Activated CD4-positive, alpha-beta T cell treated with anti-CD3 and anti-CD28 coated beads, Interleukin-2, amount 10 ng/mL, durations not matched to agents 24 days and 14 days (primary cell): ENCODE measurements around the gene IZUMO1R. TPM values are rescaled to one million over a fixed set of nuclear protein-coding genes. Genes with fewer than 3 reads are reported as not detected.
"Not testable (repeated sequence)": the region's sequence is repeated elsewhere in the genome, so short reads cannot be mapped to it uniquely, and the experiment has no call there.

Experiments
- DNase-seq: peaks from one replicate; pipeline ENCODE4 v3.0.0; 2022
- H3K27ac Mint-ChIP-seq: one replicate; pipeline ENCODE4 v1.8.0; 2022; ENCODE audit warnings: mild to moderate bottlenecking, mixed read lengths
- H3K27me3 Mint-ChIP-seq: one replicate; pipeline ENCODE4 v1.8.0; 2022; ENCODE audit warnings: mixed read lengths
- H3K36me3 Mint-ChIP-seq: one replicate; pipeline ENCODE4 v1.8.0; 2022; ENCODE audit warnings: low read depth, mild to moderate bottlenecking, mixed read lengths
- H3K4me1 Mint-ChIP-seq: one replicate; pipeline ENCODE4 v1.8.0; 2021; ENCODE audit warnings: mixed read lengths
- H3K4me3 Mint-ChIP-seq: one replicate; pipeline ENCODE4 v1.8.0; 2022; ENCODE audit warnings: mild to moderate bottlenecking, moderate library complexity, mixed read lengths
- H3K9me3 Mint-ChIP-seq: one replicate; pipeline ENCODE4 v1.8.0; 2021; ENCODE audit warnings: mixed read lengths
- intact Hi-C: fragments of 100-400 bp; cut with micrococcal nuclease; formaldehyde crosslinking; loops from one replicate; pipeline ENCODE4 v1.15.1; 2023
- total RNA-seq: library from RNA; stranded (reverse); gene quantifications from 2 replicates; pipeline ENCODE4 v1.2.3, GENCODE V29; 2022

The IZUMO1R gene
- total RNA-seq: not detected in 2 replicates

- H3K27me3 Mint-ChIP-seq: peaks cover 8% of the 10 kb centered on the region
- no peak within 1 kb of the TSS for H3K27ac Mint-ChIP-seq
- H3K4me3 Mint-ChIP-seq: no peak within 1 kb of the TSS
- no peak for DNase-seq
- H3K36me3 Mint-ChIP-seq: no peaks in the 10 kb centered on the region
- H3K4me1 Mint-ChIP-seq: no peaks in the 10 kb centered on the region
- no peaks in the 10 kb centered on the region for H3K9me3 Mint-ChIP-seq
- intact Hi-C loops: no loop called here
These were observed at the start of gene IZUMO1R for GRCh38 chr11:94303966-94304958. TSS of gene IZUMO1R (plus strand) at chr11:94304580. CDS start at chr11:94305637, 1,057 bp downstream.

GRCh38 chr11:94271885-94272372, 32.5 kb upstream of the IZUMO1R start:
- intact Hi-C loops: no loop called here
- Mint-ChIP-seq H3K4me3 (no peak overlapping the region), H3K4me1 (no peaks in the 10 kb centered on the region), H3K27me3 (no peaks in the 10 kb centered on the region), H3K9me3 (peaks cover 11% of the 10 kb centered on the region), H3K27ac (no peak overlapping the region), H3K36me3 (no peaks in the 10 kb centered on the region)
- DNase-seq: no peak

DNA sequence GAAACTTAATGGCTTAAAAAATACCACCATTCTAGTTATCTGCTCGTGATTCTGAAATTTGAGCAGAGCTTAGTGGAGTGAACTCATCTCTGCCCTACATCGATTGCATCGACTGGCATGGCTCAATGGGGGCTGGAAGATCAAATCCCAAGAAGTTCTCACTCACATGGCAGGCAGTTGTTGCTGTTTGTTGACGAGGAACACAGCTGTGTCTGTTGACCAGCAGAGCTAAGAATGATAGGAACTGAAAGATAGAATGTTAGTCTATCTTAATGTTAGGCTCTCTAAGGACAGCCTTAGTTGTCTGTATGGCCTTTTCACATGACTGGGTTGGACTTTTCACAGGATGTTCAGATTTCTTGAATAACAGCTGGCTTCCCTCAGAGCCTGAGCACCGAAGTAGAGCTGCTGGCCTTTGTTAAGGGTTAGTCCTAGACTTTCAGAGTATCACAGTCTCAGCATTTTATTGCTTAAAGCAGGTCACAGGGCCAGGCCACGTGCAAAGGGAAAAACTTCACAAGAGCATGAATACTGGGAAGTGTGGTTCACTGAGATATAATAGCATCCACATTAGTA, 31.6 kb upstream of the IZUMO1R start:
- no peak for DNase-seq
- intact Hi-C loops: no loop called here
- H3K27me3 Mint-ChIP-seq: no peaks in the 10 kb centered on the region

GRCh38 chr11:94275961-94276360, 28.4 kb upstream of the IZUMO1R start:
- H3K4me1 Mint-ChIP-seq: no peaks in the 10 kb centered on the region
- intact Hi-C loops: no loop called here
- DNase-seq: no peak
- H3K27ac Mint-ChIP-seq: no peak overlapping the region
- H3K4me3 Mint-ChIP-seq: no peak overlapping the region
- no peaks in the 10 kb centered on the region for H3K36me3 Mint-ChIP-seq
- no peaks in the 10 kb centered on the region for H3K9me3 Mint-ChIP-seq
- H3K27me3 Mint-ChIP-seq: no peaks in the 10 kb centered on the region

More for the DNA sequence above, 31.6 kb upstream of the IZUMO1R start:
- Mint-ChIP-seq H3K4me1 (no peaks in the 10 kb centered on the region), H3K4me3 (no peak overlapping the region), H3K27ac (no peak overlapping the region), H3K36me3 (no peaks in the 10 kb centered on the region), H3K9me3 (peaks cover 4% of the 10 kb centered on the region)

- Mint-ChIP-seq H3K27ac (no peak overlapping the region), H3K4me1 (no peaks in the 10 kb centered on the region), H3K36me3 (no peaks in the 10 kb centered on the region), H3K9me3 (no peaks in the 10 kb centered on the region), H3K4me3 (no peak overlapping the region), H3K27me3 (no peaks in the 10 kb centered on the region)
- DNase-seq: no peak
- intact Hi-C loops: no loop called here
These were observed 27.4 kb upstream of the IZUMO1R start for GRCh38 chr11:94276943-94277342.

DNA sequence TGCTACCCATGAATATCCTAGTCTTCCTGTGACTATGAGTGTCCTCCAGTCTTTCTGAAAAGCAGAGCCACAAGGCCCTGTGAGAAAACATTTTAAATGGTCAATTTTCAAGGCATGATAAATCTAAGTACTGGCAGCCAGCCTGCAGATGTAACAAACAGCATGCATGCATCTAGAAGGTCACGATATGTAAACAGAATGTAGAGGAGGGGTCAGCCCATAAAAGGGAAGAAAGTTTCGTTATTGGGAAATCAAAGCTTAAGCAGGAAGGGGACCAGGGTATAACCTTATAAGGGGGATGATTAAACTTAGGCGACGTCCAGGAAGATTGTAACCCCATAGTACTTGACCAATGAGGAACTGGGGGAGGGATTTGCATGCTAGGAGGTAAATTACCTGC, 26.2 kb upstream of the IZUMO1R start:
- intact Hi-C loops, H3K4me1 Mint-ChIP-seq, H3K4me3 Mint-ChIP-seq, H3K36me3 Mint-ChIP-seq, H3K9me3 Mint-ChIP-seq, DNase-seq, H3K27me3 Mint-ChIP-seq, H3K27ac Mint-ChIP-seq: not testable (repeated sequence)

DNA sequence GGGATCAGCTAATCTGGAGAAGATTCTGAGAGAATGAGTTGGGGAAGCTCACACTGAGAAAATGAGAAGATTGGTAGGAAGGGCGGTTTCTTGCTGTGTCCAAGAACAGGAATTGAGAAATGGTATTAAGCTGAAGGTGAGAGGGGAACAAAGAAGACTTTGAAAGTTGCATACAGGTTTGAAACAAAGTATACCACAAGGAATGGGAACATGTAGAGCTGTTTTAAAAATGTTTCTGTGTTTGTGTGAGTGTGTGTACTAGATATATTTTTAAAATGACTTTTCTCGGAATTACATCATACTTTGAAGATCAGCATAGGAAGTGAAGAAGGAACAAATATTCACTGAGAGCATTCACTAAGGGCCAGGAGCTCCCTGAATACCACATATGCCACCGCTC, 24.4 kb upstream of the IZUMO1R start:
- no peak overlapping the region for H3K27ac Mint-ChIP-seq
- no peaks in the 10 kb centered on the region for H3K4me1 Mint-ChIP-seq
- no peak for DNase-seq
- intact Hi-C loops: no loop called here
- H3K27me3 Mint-ChIP-seq: no peaks in the 10 kb centered on the region
- no peaks in the 10 kb centered on the region for H3K9me3 Mint-ChIP-seq
- no peaks in the 10 kb centered on the region for H3K36me3 Mint-ChIP-seq
- H3K4me3 Mint-ChIP-seq: no peak overlapping the region

- no peaks in the 10 kb centered on the region for H3K4me1 Mint-ChIP-seq
- H3K4me3 Mint-ChIP-seq: no peak overlapping the region
- H3K27me3 Mint-ChIP-seq: no peaks in the 10 kb centered on the region
- intact Hi-C loops: no loop called here
- no peaks in the 10 kb centered on the region for H3K36me3 Mint-ChIP-seq
- DNase-seq: no peak
- no peak overlapping the region for H3K27ac Mint-ChIP-seq
- no peaks in the 10 kb centered on the region for H3K9me3 Mint-ChIP-seq
These were observed 23.1 kb upstream of the IZUMO1R start for GRCh38 chr11:94281324-94281723.

DNA sequence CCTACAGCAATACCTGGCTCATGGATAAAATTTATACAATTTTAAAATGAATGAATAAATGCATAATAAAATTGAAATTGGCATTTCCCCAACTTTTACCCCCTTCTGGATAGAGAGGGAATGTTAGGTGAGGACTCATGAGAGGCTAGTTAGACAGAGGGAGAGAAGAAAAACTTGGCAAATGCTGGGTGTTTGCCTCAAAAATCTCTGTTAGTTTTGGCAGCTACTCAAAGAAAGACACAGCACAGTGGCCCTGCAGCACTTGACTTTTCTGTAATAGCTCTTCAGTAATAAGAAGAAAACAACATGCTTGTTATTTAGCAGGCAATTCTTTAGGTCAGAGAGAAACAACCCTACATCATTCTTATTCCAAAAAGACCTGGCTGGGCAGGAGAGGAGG, 20.7 kb upstream of the IZUMO1R start:
- Mint-ChIP-seq H3K9me3 (no peaks in the 10 kb centered on the region), H3K4me1 (no peaks in the 10 kb centered on the region), H3K36me3 (no peaks in the 10 kb centered on the region), H3K27ac (no peak overlapping the region), H3K27me3 (no peaks in the 10 kb centered on the region), H3K4me3 (no peak overlapping the region)
- no peak for DNase-seq
- intact Hi-C loops: no loop called here

DNA sequence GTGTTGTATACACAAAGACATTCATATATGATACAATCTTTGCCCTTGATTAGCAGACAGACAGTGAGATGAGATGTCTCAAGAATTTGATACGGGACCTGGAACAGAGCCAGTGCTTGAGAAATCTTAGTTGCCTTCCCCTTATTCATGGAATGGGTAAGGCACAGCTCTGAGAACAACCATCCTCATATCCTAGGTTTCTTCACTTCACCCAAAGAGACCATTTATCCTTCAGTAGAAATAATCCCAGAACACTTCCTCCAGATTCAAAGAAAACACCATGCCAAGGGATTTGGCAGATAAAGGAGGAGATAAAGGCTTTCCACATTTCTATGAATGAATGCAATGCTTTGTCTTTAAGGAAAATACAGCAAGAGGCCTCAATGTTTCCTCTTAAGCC, 8.8 kb upstream of the IZUMO1R start:
- no peaks in the 10 kb centered on the region for H3K27me3 Mint-ChIP-seq
- DNase-seq: no peak
- H3K9me3 Mint-ChIP-seq: no peaks in the 10 kb centered on the region
- no peak overlapping the region for H3K27ac Mint-ChIP-seq
- no peak overlapping the region for H3K4me3 Mint-ChIP-seq
- H3K4me1 Mint-ChIP-seq: no peaks in the 10 kb centered on the region
- H3K36me3 Mint-ChIP-seq: no peaks in the 10 kb centered on the region
- intact Hi-C loops: no loop called here

- intact Hi-C loops: no loop called here
- no peaks in the 10 kb centered on the region for H3K36me3 Mint-ChIP-seq
- no peaks in the 10 kb centered on the region for H3K9me3 Mint-ChIP-seq
- no peak for DNase-seq
- no peaks in the 10 kb centered on the region for H3K4me1 Mint-ChIP-seq
- H3K4me3 Mint-ChIP-seq: no peak overlapping the region
- peaks cover 3% of the 10 kb centered on the region for H3K27me3 Mint-ChIP-seq
- no peak overlapping the region for H3K27ac Mint-ChIP-seq
These were observed 6.3 kb upstream of the IZUMO1R start for GRCh38 chr11:94297985-94298576.

GRCh38 chr11:94302776-94303175, 1.6 kb upstream of the IZUMO1R start:
- no peaks in the 10 kb centered on the region for H3K36me3 Mint-ChIP-seq
- H3K4me1 Mint-ChIP-seq: no peaks in the 10 kb centered on the region
- H3K27me3 Mint-ChIP-seq: peaks cover 8% of the 10 kb centered on the region
- H3K4me3 Mint-ChIP-seq: no peak overlapping the region
- intact Hi-C loops: no loop called here
- DNase-seq: no peak
- H3K9me3 Mint-ChIP-seq: no peaks in the 10 kb centered on the region
- no peak overlapping the region for H3K27ac Mint-ChIP-seq

DNA sequence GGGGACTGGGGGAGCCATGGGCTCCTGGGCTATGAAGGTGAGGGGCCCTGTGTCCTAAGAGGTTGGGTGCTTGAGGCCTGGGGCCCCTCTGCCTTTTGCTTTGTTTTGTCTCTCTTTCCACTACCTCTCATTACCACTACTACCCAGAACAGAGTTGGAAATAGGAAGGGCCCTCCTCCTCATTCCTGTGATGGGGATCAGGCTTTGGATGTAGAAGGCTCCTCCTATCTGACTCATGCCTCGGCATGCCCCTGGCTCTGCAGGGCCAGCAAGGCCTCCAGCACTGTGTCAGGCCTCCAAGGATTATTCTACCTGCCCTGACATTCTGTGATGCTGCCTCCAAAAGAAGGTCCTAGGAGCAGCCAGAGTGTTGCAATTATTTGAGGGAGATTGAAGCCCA, 766 bp downstream of the IZUMO1R start:
- Mint-ChIP-seq H3K27ac (no peak overlapping the region), H3K4me3 (no peak overlapping the region), H3K4me1 (no peaks in the 10 kb centered on the region), H3K9me3 (no peaks in the 10 kb centered on the region), H3K27me3 (peaks cover 8% of the 10 kb centered on the region), H3K36me3 (no peaks in the 10 kb centered on the region)
- no peak for DNase-seq
- intact Hi-C loops: no loop called here
